Testis (tissue), 2 donors: ENCODE data around the gene MAPKAPK2.

Experiments used
- CTCF ChIP-seq, 3 experiments: fragments of 450-650 bp in 2 of 3; fragments of 200-600 bp in 1 of 3; sonication (generic) in 1 of 3; IDR thresholded peaks; one replicate each; pipeline ENCODE4 v1.5.1; 2016 to 2019; ENCODE audit warnings: antibody characterized with exemption in 3 of 3, mild to moderate bottlenecking in 2 of 3, moderate library complexity in 1 of 3
- POLR2A ChIP-seq: fragments of 450-650 bp; IDR thresholded peaks from one replicate; pipeline ENCODE4 v1.6.1; 2017; ENCODE audit warnings: antibody characterized with exemption, mild to moderate bottlenecking, moderate library complexity

GRCh38 chr1:206661161-206661820, 23.4 kb upstream of the MAPKAPK2 start:
- TF ChIP-seq CTCF (IDR thresholded peaks at IDR 0.05) = no peak
- no peak for TF ChIP-seq POLR2A
